UCSD-AML1 (cell line): Measurements from ENCODE around the gene CRYGD.
"Not testable (repeated sequence)": the region's sequence is repeated elsewhere in the genome, so short reads cannot be mapped to it uniquely, and the experiment has no call there.

Experiments
- DNase-seq: peaks from one replicate; lab custom pipeline; 2025; ENCODE audit not compliant: unreplicated experiment; lab: John Stamatoyannopoulos, UW

CRYGD gene

DNA sequence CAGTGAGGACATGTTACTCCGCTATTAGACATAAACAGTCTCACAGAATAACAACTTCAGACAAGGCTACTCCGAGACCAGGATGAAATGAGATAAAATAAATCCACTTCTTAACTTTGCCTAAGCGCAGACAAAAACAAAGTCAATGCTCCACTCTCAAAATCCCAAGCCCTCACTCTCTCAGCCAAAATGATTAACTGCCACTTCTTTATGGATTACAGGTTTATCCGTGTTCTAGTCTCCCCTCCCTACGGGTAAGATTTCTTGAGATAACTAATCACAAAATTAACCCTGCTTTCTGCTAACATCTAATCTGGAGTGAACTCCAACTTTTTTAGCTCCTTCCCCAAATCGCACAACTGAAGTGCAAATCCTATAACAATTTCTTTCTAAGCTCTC is 6.4 kb upstream of the CRYGD start:
- DNase-seq: no peak

DNA sequence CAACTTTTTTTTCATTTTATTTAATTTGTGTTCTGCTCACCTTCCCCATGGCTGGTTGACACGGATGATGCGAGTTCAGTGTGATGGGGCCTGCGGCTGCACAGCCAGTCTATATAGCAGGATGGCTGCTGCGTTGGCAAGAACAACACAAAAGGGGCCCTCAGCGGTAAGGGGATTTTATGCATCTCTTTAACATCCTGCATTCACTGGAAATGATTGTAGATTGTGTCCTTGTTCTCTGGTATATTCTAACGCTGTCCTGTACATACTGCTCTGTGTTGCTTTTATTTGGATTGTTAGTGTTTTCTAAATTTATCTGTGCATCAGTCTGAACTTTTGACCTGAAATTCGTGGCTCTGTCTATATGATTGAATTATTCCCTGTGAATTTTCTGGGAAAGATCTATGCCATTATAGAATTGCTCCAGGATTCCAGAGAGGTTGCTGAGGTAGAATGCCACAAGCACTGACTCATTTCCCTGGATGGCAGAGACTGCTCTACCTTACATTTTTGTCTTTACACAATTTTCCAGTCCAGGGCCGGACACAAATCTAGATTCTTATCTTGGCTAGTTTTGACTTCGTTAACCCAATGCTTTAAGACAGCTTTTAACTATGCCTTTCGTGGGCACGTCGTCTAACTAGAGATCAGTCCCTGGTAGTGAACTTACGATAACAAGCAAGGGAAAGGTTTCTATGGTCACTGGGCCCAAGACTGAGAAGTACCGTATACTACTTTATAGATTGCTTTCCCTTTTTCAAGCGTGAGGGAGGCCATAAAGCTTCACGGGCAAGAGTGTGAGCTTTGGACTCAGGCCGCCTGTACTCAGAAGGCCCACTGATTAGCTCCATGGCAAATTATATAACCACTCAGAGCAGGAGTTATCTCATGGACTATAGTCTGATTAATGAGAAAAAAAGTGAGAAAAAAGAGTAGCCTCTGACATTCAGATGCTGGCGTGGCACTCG is 5.7 kb upstream of the CRYGD start, which contains the start of gene CRYGC:
CRYGC (minus strand) TSS at position 85 of the 968 bp plus-strand sequence; CDS start at position 49, 36 bp downstream.
- DNase-seq: no peak

DNA sequence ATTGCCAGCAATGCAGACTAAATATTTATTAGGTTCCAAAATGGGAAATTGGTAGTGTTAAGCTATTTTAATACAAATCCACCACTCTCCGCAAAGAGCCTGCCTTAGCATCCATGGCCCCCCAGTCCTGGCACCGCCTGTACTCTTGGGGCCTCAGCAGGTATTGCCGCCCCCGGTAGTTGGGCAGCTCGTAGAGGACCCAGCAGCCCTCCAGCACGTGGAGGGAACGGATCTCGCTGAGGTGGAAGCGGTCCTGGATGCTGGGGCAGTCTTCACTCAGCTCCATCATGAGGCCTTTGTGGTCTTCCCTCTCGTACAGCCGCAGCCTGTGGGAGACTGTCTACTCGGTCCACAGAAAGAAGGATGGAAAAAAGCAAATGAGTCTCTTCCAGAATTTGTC is 3.8 kb upstream of the CRYGD start:
- DNase-seq: no peak

DNA sequence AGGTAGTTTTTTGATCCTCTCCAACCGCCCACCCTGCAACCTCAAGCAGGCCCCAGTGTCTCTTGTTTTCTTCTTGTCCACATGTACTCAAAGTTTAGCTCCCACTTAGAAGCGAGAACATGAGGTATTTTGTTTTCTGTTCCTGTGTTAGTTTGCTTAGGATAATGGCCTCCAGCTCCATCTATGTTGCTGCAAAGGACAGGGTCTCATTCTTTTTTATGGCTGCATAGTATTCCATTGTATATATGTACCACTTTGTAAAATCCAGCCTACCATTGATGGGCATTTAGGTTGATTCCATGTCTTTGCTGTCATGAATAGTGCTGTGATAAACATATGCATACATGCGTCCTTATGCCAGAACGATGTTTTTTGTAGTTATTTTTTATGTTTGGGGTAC is 2.8 kb upstream of the CRYGD start:
- DNase-seq: no peak

DNA sequence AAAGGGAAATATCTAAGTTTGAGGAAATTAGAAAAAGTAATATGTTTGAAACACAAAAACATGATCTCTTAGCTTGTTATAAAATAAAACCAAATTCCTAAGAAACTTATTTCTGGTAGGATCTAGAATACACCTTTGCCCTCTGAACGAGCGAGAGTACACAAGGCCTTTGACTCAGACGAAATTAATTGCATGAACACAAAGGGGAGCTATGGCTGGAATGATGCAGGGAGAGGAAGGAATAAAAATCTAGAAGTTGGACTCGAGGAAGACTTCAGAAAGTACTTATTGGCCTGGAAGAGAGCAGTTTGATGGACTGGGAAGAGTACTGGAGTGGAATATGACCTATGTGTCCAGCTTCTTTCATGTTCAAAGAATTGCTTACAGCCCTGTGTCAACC is 927 bp upstream of the CRYGD start:
- DNase-seq: no peak

DNA sequence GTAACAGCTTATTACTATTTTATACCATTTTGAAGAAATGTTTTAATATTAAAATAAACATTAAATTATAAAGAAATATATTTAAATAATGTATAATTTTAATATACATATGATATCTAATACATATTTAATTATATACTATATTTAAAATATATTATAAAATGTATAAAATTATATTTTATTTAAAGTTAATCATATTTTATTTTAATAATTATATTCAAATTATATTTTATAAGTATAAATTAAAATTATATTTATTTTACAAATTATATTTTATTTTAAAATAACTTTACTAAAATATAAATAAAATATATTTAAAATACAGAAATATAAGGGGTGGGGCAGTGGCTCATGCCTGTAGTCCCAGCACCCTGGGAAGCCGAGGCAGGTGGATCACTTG is 2.1 kb downstream of the CRYGD start:
- no peak for DNase-seq

DNA sequence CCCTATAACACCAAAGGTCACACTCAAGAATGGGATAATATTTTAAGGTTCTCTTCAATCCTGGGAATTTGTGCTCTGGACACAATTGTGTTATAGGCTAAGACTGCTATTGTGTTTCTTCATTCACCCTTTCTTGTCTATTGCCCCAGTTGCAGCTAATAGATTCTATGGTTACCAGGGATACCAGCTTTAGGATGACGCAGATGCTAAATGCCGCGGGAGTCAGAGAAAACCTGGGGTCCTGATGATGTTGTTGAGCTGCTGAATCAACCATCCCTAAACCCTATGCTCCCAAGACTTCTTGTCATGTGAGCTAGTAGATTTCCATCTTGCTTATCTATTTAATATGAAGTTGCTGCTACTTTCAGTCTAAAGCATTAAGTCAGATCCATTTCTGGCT is 5.4 kb downstream of the CRYGD start:
- DNase-seq: no peak

DNA sequence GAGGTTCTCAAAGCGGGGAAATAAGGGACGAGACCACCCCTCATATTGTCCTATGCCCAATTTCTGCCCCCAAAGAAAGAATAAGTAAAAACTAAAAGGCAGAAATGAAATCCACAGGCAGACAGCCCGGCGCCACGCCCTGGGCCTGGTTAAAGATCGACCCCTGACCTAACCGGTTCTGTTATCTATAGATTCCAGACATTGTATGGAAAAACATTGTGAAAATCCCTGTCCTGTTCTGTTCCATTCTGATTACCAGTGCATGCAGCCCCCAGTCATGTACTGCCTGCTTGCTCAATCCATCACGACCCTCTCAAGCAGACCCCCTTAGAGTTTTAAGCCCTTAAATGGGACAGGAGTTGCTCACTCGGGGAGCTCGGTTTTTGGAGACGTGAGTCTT is 6.9 kb downstream of the CRYGD start:
- not testable (repeated sequence) for DNase-seq

DNA sequence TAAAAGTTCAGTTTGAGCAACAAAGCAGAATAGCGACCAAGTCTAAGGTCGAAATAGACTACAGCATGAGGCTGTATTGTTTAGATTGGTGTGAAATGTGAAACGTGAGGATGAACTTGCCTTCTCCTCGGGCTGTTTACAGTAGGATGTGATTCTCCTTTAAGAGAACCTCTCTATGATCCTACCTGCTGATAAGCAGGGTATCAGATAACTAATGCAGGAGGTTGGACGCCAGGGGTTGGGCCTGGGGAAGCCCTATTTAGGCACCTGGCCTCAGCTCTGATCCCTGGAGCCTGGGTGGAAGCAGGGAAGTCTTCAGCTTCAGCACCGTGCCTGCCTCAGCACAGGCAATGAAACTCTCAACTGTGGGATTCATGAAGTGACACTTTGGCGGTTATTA is 11.4 kb downstream of the CRYGD start:
- no peak for DNase-seq

DNA sequence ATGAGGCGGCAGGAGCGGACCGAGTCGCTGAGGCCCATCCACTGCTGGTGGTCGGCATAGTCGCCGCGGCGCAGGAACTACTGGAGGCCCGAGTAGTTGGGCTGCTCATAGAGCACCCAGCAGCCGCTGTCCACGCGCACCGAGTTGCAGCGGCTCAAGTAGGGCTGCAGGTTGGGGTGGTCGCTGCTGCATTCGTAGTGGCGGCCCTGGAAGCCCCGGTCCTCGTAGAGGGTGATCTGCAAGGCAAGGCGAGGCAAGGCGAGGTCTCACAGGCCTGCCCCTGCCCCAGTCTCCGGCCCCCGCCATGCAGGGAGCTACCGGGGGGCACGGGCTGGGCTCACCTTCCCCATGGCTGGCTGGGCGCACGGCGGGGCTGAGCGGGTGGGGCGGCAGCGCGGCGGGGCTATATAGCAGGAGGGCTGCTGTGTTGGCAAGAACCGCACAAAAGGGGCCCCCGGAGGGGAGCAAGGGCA is 12.0 kb downstream of the CRYGD start:
- DNase-seq: not testable (repeated sequence)

DNA sequence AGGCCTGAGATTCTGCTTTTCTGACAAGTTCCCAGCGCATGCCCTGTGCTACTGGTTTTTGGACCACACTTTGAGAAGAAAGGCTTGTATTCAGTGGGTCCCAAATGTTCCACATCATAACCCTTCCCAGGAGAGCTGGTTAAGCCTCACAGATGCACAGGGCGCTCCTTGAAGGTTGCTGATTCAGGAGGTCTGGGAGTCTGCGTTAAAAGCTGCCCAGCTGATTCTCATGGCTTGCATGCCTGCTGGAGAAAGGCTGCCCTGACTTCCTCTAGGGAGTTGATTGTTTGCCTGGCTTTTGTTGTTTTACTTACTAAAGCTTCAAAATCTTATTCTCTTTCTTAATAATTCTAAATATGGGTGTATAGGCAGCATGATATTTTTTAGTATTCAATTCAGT is 20.7 kb downstream of the CRYGD start:
- no peak for DNase-seq

DNA sequence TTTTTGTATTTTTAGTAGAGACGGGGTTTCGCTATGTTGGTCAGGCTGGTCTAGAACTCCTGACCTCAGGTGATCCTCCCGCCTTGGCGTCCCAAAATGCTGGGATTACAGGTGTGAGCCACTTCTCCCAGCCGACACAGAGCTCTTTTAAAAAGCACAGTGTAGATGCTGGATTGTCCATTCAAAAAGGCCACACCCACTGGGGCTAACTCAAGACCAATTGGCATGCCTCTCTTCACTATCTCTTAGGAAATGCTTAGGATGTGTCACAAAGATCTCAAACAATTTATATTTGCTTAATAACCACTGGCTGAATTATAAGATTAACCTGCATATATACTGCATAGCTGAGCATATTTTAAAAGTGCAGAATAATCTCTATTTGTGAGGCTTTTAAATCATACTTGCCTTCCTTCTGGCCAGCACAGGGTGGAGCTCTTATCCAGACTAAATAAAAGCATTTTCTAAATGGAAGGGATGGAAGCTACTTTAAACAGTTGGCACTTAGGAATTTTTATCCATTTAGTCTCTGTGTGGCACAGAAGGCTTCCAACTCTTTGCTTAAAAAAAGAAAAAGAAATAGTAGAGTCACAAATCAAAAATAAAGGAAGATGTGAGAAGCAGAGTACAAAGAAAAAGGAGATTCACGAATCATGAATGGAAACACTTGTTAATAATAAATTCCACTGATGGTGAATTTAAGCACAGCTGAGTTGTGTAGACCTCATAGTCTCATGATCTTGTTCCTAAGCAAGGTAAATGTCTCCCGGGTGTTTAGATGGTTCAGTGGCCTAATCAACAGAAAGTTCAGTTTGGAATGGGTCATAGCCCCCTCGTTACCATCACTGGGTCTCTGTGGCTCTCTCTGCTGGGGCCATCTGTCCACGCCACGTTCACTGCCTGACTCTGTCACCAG is 22.4 kb downstream of the CRYGD start:
- DNase-seq: no peak

DNA sequence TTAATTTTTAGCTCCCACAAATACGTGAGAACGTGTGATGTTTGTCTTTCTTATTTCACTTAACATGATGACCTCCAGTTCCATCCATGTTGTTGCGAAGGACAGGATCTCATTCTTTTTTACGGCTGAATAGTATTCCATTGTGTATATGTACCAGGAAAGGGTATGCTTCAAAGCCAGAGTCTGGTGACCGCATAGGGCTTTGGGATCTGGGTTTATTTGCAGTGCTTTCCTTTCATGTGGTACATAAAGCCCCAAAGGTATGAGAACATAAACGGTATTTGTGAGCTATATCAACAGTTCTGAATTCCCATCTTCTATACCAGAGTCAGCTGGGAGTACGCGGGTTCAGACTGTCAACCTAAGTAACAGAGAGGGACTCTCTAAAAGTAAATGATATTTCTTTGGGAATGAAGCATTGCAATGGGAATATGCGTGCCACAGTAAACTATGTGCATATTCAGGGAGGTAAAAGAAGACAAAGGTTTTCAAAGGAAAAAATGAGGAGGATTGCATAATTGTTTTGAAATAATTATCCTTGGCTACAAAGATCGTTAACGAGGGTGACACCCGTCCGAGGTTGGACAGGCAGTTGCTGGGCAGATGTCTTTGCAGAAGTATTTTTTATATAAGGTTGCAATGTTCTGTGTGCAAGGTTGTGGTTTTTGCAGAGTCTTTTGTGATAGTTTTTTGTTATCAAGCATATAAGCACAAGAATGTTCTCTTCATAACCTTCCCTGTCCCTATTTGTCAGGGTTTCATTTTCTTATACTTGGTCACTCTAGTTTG is 24.4 kb downstream of the CRYGD start:
- DNase-seq: no peak

DNA sequence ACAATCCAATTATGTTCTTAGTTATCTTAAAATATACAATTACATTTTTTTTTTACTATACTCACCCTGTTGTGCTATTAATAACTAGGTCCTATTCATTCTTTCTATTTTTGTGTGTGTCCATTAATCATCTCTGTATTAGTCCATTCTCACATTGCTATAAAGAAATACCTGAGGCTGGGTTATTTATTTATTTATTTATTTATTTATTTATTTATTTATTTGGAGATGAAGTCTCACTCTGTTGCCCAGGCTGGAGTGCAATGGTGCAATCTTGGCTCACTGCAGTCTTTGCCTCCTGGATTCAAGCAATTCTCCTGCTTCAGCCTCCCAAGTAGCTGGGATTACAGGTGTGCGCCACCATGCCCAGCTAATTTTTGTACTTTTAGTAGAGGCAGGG is 25.6 kb downstream of the CRYGD start:
- not testable (repeated sequence) for DNase-seq

DNA sequence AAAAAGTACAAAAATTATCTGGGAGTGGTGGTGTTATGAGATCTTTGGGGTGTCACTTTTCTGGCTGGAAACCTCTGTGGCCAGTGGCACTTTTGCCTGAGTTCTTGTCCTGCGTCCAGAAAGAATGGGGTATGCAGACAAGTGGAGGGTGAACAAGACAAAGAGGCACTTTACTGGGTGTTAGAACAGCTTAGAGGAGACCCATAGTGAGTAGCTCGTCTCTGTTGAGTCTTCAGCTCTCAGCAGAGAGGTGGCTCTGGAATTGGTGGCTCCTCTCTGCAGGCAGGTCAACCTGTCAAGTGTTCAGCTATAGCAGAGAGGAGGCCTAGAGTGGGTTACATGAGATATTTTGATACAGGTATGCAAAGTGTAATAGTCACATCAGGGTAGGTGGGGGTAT is 26.1 kb downstream of the CRYGD start:
- DNase-seq: no peak

DNA sequence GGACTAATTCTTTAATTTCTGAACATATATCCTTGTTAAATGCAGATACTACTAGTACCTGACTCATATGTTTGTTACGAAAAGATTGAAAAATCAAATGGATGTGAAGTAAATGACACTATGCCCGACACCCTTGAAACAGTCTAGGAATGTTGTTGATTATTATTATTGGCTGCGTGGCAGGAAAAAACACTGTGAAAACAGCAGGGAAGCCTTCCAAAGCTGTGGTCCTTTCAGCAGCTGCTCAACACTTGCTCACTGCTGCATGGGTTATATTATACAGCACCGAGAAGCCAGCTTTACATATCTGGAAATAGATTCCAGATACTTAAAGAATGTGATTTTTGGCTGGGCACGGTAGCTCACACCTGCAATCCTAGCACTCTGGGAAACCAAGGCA is 26.5 kb downstream of the CRYGD start:
- no peak for DNase-seq

DNA sequence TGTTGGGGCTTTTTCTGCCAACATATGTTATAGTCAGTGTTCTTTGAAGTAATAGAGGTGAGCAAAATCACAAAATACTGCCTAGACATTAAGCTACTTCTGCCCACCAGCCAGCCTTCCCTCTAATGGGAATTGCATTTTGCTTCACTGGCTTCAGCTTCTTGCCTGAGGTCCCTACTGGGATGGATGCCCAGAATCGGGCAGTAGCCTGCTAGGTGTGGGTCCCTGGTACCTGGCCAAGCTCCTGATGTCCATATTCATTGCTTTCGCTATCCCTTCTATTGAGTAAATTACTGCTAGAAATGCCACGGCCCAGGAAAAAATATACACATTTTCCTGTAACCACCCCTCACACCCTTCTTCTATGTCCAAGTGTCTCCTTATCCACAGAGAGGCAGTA is 27.0 kb downstream of the CRYGD start:
- no peak for DNase-seq

DNA sequence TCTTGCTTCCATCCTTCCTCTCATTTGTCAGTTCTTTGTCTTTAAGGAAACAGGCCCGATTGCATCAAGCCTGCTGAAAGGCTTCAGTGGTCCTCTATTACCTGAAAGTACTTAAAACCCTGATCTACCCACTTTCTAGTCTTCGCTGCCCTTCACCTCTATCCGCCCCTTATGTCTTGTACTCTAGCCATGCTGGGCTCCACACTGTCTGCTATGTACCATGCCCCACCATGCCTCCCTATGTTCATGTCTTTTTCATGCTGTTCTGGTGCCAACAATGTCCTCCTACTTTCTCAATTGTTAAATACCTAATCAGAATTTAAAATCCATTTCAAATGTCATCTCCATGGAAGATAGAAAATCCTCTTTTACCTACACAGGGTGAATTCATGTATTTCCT is 28.2 kb downstream of the CRYGD start:
- DNase-seq: no peak

DNA sequence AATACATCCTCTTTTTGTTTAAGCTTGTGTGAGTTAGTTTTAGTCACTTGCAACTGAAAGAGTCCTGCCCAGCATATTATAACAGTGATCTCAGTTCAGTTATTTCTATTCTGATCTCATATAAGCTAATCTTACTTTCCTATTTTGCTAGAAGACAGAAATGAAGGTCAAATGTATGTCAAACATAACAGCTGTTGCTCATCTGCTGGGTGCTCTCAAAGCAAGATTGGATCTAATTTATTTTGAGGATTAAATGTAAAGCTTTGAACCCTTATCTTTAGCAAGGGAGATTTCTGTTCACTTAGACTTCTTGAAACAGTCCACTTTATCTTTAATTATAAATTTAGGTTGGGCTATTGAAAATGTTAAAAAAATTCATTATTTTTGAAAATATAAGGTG is 31.2 kb downstream of the CRYGD start:
- no peak for DNase-seq

DNA sequence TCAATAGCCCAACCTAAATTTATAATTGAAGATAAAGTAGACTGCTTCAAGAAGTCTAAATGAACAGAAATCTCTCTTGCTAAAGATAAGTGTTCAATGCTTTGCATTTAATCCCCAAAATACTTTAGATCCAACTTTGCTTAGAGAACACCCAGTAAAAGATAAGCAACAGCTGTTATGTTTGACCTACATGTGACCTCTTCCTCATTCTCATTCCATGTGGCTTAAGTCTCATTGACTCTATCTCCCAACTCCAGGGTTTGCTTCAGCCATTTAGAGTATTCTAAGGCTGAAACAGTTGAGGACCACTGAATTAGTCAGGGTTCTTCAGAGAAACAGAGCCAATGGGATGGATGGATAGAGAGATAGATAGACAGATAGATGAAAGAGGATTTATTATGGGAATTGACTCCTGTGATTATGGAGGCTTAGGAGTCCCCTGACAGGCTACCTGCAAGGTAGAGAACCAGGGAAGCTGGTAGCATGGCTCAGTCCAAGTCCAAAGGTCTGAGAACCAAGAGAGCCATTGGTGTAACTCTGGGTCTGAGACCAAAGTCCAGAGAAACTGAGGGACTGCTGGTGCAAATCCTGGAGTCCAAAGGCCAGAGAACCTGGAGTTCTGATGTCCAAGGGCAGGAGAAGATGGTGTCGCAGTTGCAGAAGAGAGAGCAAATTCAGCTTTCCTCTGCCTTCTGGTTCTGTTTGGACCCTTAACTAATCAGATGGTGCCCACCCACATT is 32.1 kb downstream of the CRYGD start:
- no peak for DNase-seq
